Fibroblast of upper back skin (primary cell): ENCODE results near the gene MALRD1.

Experiments
- DNase-seq: peaks from one replicate; pipeline ENCODE4 v3.0.0-alpha.2; 2013

The MALRD1 gene

GRCh38 chr10:19658622-19659233 lies 610.1 kb downstream of the MALRD1 start:
- no peak for DNase-seq

DNA sequence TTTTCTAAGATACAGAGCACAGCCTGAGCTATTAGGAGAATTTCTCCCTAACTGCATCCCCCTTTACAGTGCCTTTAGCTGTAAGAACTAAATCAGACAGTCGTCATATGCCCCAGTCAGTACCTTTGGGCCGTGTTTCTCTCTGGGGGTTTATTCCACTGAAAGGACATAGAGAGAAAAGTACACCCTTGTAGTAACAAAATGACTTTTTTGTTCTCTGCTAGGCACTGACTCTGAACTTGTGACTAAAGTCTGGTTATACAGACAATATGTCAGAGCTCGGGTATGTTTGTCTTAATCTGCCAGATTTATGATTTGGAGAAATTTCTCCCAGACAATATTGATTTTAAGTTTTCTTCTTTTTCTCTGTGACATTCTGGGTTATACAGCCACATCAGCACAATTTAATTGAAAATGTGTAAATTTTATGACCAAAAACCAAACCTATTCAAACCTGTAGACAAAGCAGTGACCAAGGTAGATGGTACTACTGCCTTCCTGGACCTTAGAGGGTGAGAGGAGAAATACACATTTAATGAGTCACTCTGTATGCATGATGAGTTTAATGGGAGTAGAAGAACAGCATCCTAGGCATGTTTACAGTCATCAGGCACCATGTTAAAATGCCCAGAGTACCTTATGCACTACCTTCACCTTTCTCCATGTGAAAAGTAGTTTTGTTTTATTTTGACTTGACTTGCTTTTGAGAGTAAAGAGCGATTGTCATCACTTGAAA lies 611.5 kb downstream of the MALRD1 start:
- DNase-seq: peak; percentile 20

GRCh38 chr10:19663344-19663743 lies 614.7 kb downstream of the MALRD1 start:
- no peak for DNase-seq

GRCh38 chr10:19668116-19668515 lies 619.5 kb downstream of the MALRD1 start:
- DNase-seq: no peak

GRCh38 chr10:19676063-19676462 lies 627.5 kb downstream of the MALRD1 start:
- DNase-seq: no peak

DNA sequence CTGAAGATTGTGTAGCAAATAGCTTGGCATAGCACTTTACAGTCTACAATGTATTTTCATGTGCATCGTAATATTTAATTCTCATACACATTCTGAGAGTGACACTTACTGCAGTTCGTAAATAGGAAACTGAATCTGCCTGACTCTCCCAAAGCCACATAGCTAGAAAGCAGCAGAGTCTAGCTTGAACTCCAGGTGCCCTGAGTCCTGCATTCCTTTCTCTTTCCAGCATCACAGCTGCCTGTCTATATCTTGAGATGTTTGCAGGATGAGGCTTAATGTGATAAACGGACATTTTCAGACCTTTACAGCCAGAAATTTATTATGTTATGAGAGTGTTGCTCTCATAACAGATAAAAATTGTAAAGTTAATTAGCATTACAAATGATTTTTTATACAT lies 634.8 kb downstream of the MALRD1 start:
- peak; percentile 34 for DNase-seq

GRCh38 chr10:19683960-19684359 lies 635.4 kb downstream of the MALRD1 start:
- DNase-seq: peak; percentile 45

DNA sequence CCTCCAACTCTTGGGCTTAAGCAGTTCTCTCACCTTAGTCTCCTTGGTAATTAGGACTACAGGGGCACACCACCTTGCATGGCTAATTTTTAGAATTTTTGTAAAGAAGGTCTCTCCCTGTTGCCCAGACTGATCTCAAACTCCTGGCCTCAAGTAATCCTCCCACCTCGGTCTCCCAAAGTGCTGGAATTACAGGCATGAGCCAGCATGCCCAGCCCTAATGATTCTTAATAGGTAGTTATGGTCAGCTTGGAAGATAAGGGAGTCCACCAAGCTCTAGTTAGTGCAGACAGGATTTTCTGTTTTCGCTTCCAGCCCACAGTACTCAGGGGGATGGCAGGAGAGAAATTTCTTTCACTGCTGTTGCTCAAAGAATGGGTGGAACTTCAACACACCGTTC lies 639.7 kb downstream of the MALRD1 start:
- DNase-seq: no peak

GRCh38 chr10:19689231-19689630 lies 640.6 kb downstream of the MALRD1 start:
- no peak for DNase-seq

GRCh38 chr10:19699299-19699698 lies 650.7 kb downstream of the MALRD1 start:
- DNase-seq: no peak

DNA sequence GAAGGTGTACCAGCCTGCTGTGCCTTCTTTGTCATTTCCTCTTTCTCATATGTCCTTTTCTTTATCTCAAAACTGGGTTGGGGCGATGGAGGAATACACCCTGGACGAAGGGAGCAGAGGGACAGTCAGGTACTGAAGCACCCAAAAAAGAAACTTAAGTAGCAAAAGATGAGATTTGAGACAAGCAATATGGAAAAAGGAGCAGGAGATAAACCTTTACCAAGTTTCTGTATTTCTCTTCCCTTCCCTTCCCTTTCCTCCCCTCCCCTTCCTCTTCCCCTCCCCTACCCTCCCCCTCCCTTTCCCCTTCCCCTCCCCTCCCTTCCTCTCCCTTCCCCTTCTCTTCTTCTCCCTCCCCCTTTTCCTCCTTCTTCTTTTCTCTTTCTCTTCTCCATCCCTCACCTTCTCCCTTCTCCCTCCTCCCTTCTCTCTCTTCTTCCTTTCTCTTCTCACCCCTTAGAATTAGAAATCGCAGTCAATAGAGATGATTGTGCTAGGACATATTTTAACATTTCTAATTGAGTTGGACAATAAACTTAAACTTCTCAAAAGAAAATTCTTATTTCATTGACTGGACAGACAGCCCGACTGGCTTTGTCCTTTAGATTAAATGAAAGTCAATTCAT lies 652.9 kb downstream of the MALRD1 start:
- DNase-seq: no peak

- peak; percentile 53 for DNase-seq
Measured at GRCh38 chr10:19702215-19702614, 653.6 kb downstream of the MALRD1 start.

DNA sequence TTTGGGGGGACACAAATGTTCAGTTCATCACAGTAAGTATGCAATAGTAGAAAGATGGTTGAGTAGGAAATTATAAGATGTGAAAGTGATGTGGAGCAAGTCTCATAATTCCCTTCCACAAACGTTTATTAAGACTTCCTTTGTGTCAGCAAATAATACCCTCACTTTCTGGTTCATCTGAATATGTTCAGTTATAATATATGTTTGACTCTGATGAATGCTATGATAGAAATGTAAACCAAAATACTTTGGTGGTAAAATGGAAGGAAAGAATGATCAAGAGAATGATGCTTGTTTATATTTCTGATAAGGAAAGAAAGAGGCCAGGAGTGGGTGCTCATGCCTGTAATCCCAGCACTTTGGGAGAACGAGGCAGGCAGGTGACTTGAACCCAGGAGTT lies 655.9 kb downstream of the MALRD1 start:
- peak; percentile 6 for DNase-seq

DNA sequence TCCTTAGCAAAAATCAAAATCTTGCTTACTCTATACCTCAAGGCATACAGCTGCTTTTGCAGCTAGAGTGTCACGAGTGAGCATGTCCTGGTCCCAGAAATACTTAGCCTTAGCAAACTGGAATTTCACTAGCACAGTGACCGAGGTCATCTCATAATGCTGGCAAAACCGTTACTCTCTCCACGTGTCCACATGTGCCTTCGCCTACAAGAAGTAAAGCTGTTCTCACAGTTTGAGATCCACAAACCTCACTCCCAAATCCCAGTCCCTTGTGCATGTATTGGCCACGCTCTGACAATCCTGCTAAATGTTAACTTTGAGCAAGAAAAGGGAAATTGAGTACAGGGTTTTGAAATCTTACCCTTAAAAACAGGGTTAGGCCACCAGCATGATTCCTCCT lies 656.6 kb downstream of the MALRD1 start:
- no peak for DNase-seq

- DNase-seq: no peak
Measured at GRCh38 chr10:19706904-19707303, 658.3 kb downstream of the MALRD1 start.

- DNase-seq: no peak
Measured at GRCh38 chr10:19707376-19707775, 658.8 kb downstream of the MALRD1 start.

DNA sequence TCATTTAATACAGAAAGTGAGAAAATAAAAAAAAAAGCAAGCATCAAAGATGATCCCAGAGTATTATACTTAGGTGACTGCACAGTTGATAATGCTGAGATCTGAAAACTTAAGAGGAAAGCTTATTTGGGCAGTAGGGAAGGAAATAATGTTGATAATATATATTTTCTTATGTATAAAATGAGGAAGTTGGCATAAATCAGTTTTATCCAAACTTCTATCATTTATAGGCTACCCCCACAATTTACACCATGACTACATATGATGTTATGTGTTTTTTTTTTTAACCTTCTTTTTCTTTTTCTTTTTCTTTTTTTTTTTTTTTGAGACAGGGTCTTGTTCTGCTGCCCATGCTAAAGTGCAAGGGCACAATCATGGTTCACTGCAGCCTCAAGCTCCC lies 659.4 kb downstream of the MALRD1 start:
- DNase-seq: no peak

DNA sequence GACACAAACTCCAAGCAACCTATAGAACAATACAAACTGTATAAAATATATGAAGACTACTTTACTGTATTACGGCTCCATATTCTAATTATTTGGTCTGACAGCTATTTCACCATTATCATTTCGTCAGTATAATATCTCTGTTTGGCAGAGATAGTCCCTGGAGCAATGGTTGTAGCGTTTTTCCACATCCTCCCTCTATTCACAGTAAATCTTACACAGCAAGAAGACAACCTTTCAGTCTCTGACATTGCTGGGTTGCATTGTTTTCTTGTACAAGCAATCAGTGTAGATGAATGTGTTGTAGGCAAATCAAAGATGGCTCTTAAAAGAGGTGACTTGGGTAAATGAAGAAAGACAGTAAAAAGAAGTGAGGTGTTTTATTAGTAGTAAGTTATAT lies 662.0 kb downstream of the MALRD1 start:
- no peak for DNase-seq

GRCh38 chr10:19713159-19713558 lies 664.6 kb downstream of the MALRD1 start:
- DNase-seq: no peak

GRCh38 chr10:19713800-19714525 lies 665.4 kb downstream of the MALRD1 start:
- no peak for DNase-seq

GRCh38 chr10:19719284-19719683 lies 670.7 kb downstream of the MALRD1 start:
- DNase-seq: peak; percentile 90

GRCh38 chr10:19724287-19724686 lies 675.7 kb downstream of the MALRD1 start:
- DNase-seq: no peak

GRCh38 chr10:19728376-19728775 lies 679.8 kb downstream of the MALRD1 start:
- no peak for DNase-seq

DNA sequence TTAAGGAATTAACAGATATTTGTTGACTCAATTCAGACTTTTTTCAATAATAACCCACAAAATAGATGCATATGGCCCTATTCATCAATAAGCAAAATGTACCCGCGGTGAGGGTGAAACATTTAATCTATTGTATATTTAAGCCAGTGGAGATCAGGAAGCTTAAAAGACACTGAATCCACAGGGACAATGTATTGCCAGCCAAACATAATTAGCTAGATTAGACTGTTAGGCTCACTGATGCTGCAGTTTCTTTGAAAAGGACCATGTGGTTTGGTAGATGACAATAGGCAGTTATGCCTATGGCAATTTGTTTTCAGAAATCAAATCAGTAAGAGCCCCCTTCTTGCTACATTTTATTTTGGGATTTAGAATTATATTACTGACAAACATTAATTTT lies 680.4 kb downstream of the MALRD1 start:
- DNase-seq: no peak
